ENCODE measurements around the gene SF3B1.

DNA sequence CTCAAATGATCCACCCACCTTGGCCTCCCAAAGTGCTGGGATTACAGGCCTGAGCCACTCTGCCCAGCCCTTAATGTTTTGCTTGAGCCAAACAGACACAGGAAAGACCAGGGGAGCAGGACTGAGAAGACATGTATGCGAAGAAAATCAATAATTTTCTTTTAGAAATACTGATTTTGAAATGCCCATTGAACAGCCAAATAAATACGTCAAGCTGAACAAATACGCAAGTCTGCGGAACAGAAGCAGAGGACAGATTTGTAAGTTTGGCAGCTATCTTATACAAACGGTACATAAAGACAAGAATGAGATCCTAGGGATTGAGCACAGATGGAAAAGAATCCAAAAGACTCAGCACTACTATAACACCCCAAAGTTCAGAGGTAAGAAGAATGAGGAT, 20.8 kb downstream of the SF3B1 start:
- TF ChIP-seq, protein P1, sequence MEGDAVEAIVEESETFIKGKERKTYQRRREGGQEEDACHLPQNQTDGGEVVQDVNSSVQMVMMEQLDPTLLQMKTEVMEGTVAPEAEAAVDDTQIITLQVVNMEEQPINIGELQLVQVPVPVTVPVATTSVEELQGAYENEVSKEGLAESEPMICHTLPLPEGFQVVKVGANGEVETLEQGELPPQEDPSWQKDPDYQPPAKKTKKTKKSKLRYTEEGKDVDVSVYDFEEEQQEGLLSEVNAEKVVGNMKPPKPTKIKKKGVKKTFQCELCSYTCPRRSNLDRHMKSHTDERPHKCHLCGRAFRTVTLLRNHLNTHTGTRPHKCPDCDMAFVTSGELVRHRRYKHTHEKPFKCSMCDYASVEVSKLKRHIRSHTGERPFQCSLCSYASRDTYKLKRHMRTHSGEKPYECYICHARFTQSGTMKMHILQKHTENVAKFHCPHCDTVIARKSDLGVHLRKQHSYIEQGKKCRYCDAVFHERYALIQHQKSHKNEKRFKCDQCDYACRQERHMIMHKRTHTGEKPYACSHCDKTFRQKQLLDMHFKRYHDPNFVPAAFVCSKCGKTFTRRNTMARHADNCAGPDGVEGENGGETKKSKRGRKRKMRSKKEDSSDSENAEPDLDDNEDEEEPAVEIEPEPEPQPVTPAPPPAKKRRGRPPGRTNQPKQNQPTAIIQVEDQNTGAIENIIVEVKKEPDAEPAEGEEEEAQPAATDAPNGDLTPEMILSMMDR (IDR thresholded peaks at IDR 0.05 in 4 of 5, conservative IDR thresholded peaks at IDR 0.05 in 1 of 5), result no peak
- no peak for TF ChIP-seq POLR2A (IDR thresholded peaks at IDR 0.05)

Data from gastrocnemius medialis (tissue), 4 donors.